HCT116 (cell line): Measurements from ENCODE around the gene SNX20. TPM values are rescaled to one million over a fixed set of nuclear protein-coding genes. Genes with fewer than 3 reads are reported as not detected.

Source experiments
- ATAC-seq: fragments of 200-7000 bp; cut with Tn5 transposase; 2 replicates; pipeline ENCODE4 v1.9.1; 2020; ENCODE audit warnings: mild to moderate bottlenecking, moderate library complexity
- BruUV-seq: library from RNA; stranded (reverse); fragments of 400-500 nt; replicated peaks from 2 replicates; lab custom pipeline; 2021; lab: Mats Ljungman, UMichigan
- CTCF ChIA-PET: fragments of 300-600 bp; sonication (Branson Sonifier 250); formaldehyde crosslinking; loops from one replicate; lab custom pipeline; 2021; ENCODE audit warnings: antibody characterized with exemption; lab: Charles Lee
- POLR2A ChIA-PET: fragments of 300-600, 350-600 bp; sonication (Branson Sonifier 250); formaldehyde crosslinking; loops from one replicate; lab custom pipeline; 2021; ENCODE audit warnings: antibody characterized with exemption; lab: Charles Lee
- RAD21 ChIA-PET, 2 experiments: fragments of 300-600 bp; sonication (Branson Sonifier 250); formaldehyde crosslinking; loops; one replicate each; lab custom pipeline; 2023; ENCODE audit warnings: low total read pairs in 2 of 2; ENCODE audit not compliant: uncharacterized antibody in 2 of 2, unreplicated experiment in 2 of 2, low non-redundant PET in 1 of 2; lab: Charles Lee
- DNase-seq: peaks from one replicate; pipeline ENCODE4 v3.0.0-alpha.2; 2010; ENCODE audit warnings: low read depth, low spot score
- H2AFZ ChIP-seq: fragments of 200-600 bp; shearing (Covaris generic), sonication (generic); 2 replicates; pipeline ENCODE4 v1.6.1; 2017; ENCODE audit warnings: low read depth, mixed run types, mixed read lengths, antibody characterized with exemption, low read length; ENCODE audit not compliant: poor library complexity, severe bottlenecking
- H3K27ac ChIP-seq: 2 replicates; pipeline ENCODE4 v1.5.1; 2012; ENCODE audit warnings: low read depth, low read length
- H3K27me3 ChIP-seq: fragments of 200-600 bp; sonication (generic); 2 replicates; pipeline ENCODE4 v1.6.1; 2016; ENCODE audit warnings: mixed run types, low read length, mixed read lengths; ENCODE audit not compliant: insufficient read depth
- H3K36me3 ChIP-seq, 2 experiments: fragments of 200-500 bp in 1 of 2; fragments of 200-600 bp in 1 of 2; sonication (Bioruptor generic) in 1 of 2; sonication (generic) in 1 of 2; 2 replicates each; pipeline versions ENCODE4 v1.5.1 to v1.6.1; 2014 to 2016; ENCODE audit warnings: low read length in 2 of 2, inconsistent platforms in 1 of 2, mixed read lengths in 1 of 2, mixed run types in 1 of 2; ENCODE audit not compliant: insufficient read depth in 2 of 2, control insufficient read depth in 1 of 2
- H3K4me1 ChIP-seq, 2 experiments: fragments of 200-600 bp in 1 of 2; sonication (generic) in 1 of 2; 2 replicates each; pipeline versions ENCODE4 v1.5.1 to v1.6.1; 2012 to 2017; ENCODE audit warnings: low read length in 2 of 2, inconsistent platforms in 1 of 2, mild to moderate bottlenecking in 1 of 2, mixed read lengths in 1 of 2, mixed run types in 1 of 2, moderate library complexity in 1 of 2; ENCODE audit not compliant: insufficient read depth in 2 of 2, control insufficient read depth in 1 of 2
- H3K4me2 ChIP-seq: fragments of 200-600 bp; sonication (generic); 2 replicates; pipeline ENCODE4 v1.6.1; 2017; ENCODE audit warnings: mixed run types, low read length, mixed read lengths
- H3K4me3 ChIP-seq, 2 experiments: fragments of 200-600 bp in 1 of 2; sonication (generic) in 1 of 2; replicated peaks in 1 of 2; 2 replicates each; pipeline ENCODE4 v1.5.1; 2011 to 2016; ENCODE audit warnings: low read length in 2 of 2, control low read depth in 1 of 2, low read depth in 1 of 2, mild to moderate bottlenecking in 1 of 2, mixed read lengths in 1 of 2, mixed run types in 1 of 2
- H3K79me2 ChIP-seq: fragments of 200-600 bp; sonication (generic); 2 replicates; pipeline ENCODE4 v1.6.1; 2017; ENCODE audit warnings: mild to moderate bottlenecking, mixed run types, low read length, moderate library complexity, mixed read lengths; ENCODE audit not compliant: insufficient read depth
- H3K9ac ChIP-seq: fragments of 200-600 bp; sonication (generic); 2 replicates; pipeline ENCODE4 v1.6.1; 2016; ENCODE audit warnings: low read length, mixed read lengths
- H3K9me2 ChIP-seq: fragments of 200-600 bp; sonication (generic), shearing (Covaris generic); 2 replicates; pipeline ENCODE4 v1.6.1; 2017; ENCODE audit warnings: mixed run types, mild to moderate bottlenecking, moderate library complexity; ENCODE audit not compliant: insufficient read depth
- H3K9me3 ChIP-seq, 2 experiments: fragments of 200-500 bp in 1 of 2; fragments of 200-600 bp in 1 of 2; sonication (Bioruptor generic) in 1 of 2; sonication (generic) in 1 of 2; 2 replicates each; pipeline ENCODE4 v1.6.1; 2014 to 2017; ENCODE audit warnings: low read length in 2 of 2, mixed read lengths in 2 of 2, inconsistent platforms in 1 of 2, low read depth in 1 of 2, mild to moderate bottlenecking in 1 of 2, mixed run types in 1 of 2, moderate library complexity in 1 of 2; ENCODE audit not compliant: control insufficient read depth in 1 of 2, insufficient read depth in 1 of 2
- H4K20me1 ChIP-seq: fragments of 200-600 bp; sonication (generic), shearing (Covaris generic); 2 replicates; pipeline ENCODE4 v1.6.1; 2017; ENCODE audit warnings: mixed run types, mild to moderate bottlenecking, moderate library complexity; ENCODE audit not compliant: insufficient read depth
- CBX3 ChIP-seq: IDR thresholded peaks from 2 replicates; pipeline ENCODE4 v1.6.1; 2012; ENCODE audit warnings: low read depth
- CEBPB ChIP-seq: IDR thresholded peaks from 2 replicates; pipeline ENCODE4 v1.6.1; 2012; ENCODE audit warnings: low read depth
- EGR1 ChIP-seq: IDR thresholded peaks from 2 replicates; pipeline ENCODE4 v1.6.1; 2012; ENCODE audit warnings: low read depth
- ELF1 ChIP-seq: IDR thresholded peaks from 2 replicates; pipeline ENCODE4 v1.6.1; 2012; ENCODE audit warnings: low read depth, borderline replicate concordance
- EZH2 ChIP-seq: fragments of 200-600 bp; sonication (generic); IDR thresholded peaks from 2 replicates; pipeline ENCODE4 v1.6.1; 2017; ENCODE audit warnings: antibody characterized with exemption, mixed run types
- EZH2phosphoT487 ChIP-seq: fragments of 200-600 bp; IDR thresholded peaks from 2 replicates; pipeline ENCODE4 v1.6.1; 2018; ENCODE audit warnings: antibody characterized with exemption, borderline replicate concordance
- JUND ChIP-seq: IDR thresholded peaks from 2 replicates; pipeline ENCODE4 v1.6.1; 2012
- POLR2AphosphoS5 ChIP-seq: IDR thresholded peaks from 2 replicates; pipeline ENCODE4 v1.6.1; 2011; ENCODE audit warnings: mild to moderate bottlenecking, low read depth, low read length, moderate library complexity
- RAD21 ChIP-seq: IDR thresholded peaks from 2 replicates; pipeline ENCODE4 v1.6.1; 2012; ENCODE audit warnings: low read depth, mild to moderate bottlenecking
- SIN3A ChIP-seq: IDR thresholded peaks from 2 replicates; pipeline ENCODE4 v1.6.1; 2012; ENCODE audit warnings: low read depth
- SP1 ChIP-seq: IDR thresholded peaks from 2 replicates; pipeline ENCODE4 v1.6.1; 2012; ENCODE audit warnings: low read depth
- SRF ChIP-seq: IDR thresholded peaks from 2 replicates; pipeline ENCODE4 v1.6.1; 2012; ENCODE audit warnings: low read depth
- TCF7L2 ChIP-seq: IDR thresholded peaks from 2 replicates; pipeline ENCODE4 v1.7.0; 2011; ENCODE audit warnings: borderline replicate concordance, inconsistent platforms; ENCODE audit not compliant: insufficient read depth, insufficient read length; ENCODE audit errors: extremely low read depth
- YY1 ChIP-seq: IDR thresholded peaks from 2 replicates; pipeline ENCODE4 v1.6.1; 2011; ENCODE audit warnings: low read length, low read depth, moderate library complexity, mild to moderate bottlenecking; ENCODE audit not compliant: insufficient replicate concordance; ENCODE audit errors: extremely low read depth
- ZFX ChIP-seq: fragments of 450-650 bp; IDR thresholded peaks from 2 replicates; pipeline ENCODE4 v1.6.1; 2017
- intact Hi-C: fragments of 100-400 bp; cut with micrococcal nuclease; formaldehyde crosslinking; loops from 2 replicates; pipeline ENCODE4 v1.10.0; 2022
- total RNA-seq: library from RNA; stranded (reverse); gene quantifications from one replicate; pipeline ENCODE4 v1.2.1, GENCODE V29; 2021; ENCODE audit not compliant: unreplicated experiment
- TF ChIP-seq, protein P1 (sequence below): IDR thresholded peaks from 2 replicates; pipeline ENCODE4 v1.6.1; 2012; ENCODE audit warnings: low read depth
- TF ChIP-seq, protein P2 (sequence below): IDR thresholded peaks from 2 replicates; pipeline ENCODE4 v1.6.1; 2011; ENCODE audit warnings: mild to moderate bottlenecking, low read length, moderate library complexity; ENCODE audit not compliant: insufficient replicate concordance; ENCODE audit errors: extremely low read depth
- TF ChIP-seq, protein P3 (sequence below): IDR thresholded peaks from 2 replicates; pipeline ENCODE4 v1.6.1; 2012
- TF ChIP-seq, protein P4 (sequence below), 3 experiments: fragments of 200-600 bp in 1 of 3; sonication (generic) in 1 of 3; IDR thresholded peaks in 2 of 3; conservative IDR thresholded peaks in 1 of 3; 2 replicates each; pipeline ENCODE4 v1.5.1; 2012 to 2017; ENCODE audit warnings: low read depth in 2 of 3, low read length in 2 of 3, antibody characterized with exemption in 1 of 3, borderline replicate concordance in 1 of 3, control low read depth in 1 of 3, mild to moderate bottlenecking in 1 of 3, mixed read lengths in 1 of 3, mixed run types in 1 of 3, moderate library complexity in 1 of 3; ENCODE audit not compliant: insufficient read depth in 1 of 3

The SNX20 gene
- total RNA-seq, 1 experiment from 2014 or later = 0.07 TPM

DNA sequence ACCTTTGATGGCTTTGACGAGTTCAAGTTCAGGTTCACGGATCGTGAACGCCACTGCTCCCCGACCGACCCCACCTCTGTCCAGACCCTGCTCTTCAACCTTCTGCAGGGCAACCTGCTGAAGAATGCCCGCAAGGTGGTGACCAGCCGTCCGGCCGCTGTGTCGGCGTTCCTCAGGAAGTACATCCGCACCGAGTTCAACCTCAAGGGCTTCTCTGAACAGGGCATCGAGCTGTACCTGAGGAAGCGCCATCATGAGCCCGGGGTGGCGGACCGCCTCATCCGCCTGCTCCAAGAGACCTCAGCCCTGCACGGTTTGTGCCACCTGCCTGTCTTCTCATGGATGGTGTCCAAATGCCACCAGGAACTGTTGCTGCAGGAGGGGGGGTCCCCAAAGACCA, 29.9 kb upstream of the SNX20 start:
- ATAC-seq = no peak
- RAD21 ChIA-PET = no interaction called here
- POLR2A ChIA-PET = no interaction called here
- DNase-seq = no peak
- Histone ChIP-seq H3K9me2 (no peaks in the 10 kb centered on the region), H4K20me1 (no peaks in the 10 kb centered on the region), H2AFZ (no peak overlapping the region), H3K79me2 (no peaks in the 10 kb centered on the region), H3K9me3 (no peaks in the 10 kb centered on the region), H3K4me1 (no peaks in the 10 kb centered on the region), H3K4me2 (no peak overlapping the region), H3K9ac (no peak overlapping the region), H3K36me3 (no peaks in the 10 kb centered on the region), H3K27ac (no peak overlapping the region), H3K27me3 (no peaks in the 10 kb centered on the region), H3K4me3 (no peak overlapping the region)
- CTCF ChIA-PET = no interaction called here
- no TSS peak for BruUV-seq
- TF ChIP-seq EGR1 = no peak
- no peak for TF ChIP-seq EZH2phosphoT487
- TF ChIP-seq, protein P1, sequence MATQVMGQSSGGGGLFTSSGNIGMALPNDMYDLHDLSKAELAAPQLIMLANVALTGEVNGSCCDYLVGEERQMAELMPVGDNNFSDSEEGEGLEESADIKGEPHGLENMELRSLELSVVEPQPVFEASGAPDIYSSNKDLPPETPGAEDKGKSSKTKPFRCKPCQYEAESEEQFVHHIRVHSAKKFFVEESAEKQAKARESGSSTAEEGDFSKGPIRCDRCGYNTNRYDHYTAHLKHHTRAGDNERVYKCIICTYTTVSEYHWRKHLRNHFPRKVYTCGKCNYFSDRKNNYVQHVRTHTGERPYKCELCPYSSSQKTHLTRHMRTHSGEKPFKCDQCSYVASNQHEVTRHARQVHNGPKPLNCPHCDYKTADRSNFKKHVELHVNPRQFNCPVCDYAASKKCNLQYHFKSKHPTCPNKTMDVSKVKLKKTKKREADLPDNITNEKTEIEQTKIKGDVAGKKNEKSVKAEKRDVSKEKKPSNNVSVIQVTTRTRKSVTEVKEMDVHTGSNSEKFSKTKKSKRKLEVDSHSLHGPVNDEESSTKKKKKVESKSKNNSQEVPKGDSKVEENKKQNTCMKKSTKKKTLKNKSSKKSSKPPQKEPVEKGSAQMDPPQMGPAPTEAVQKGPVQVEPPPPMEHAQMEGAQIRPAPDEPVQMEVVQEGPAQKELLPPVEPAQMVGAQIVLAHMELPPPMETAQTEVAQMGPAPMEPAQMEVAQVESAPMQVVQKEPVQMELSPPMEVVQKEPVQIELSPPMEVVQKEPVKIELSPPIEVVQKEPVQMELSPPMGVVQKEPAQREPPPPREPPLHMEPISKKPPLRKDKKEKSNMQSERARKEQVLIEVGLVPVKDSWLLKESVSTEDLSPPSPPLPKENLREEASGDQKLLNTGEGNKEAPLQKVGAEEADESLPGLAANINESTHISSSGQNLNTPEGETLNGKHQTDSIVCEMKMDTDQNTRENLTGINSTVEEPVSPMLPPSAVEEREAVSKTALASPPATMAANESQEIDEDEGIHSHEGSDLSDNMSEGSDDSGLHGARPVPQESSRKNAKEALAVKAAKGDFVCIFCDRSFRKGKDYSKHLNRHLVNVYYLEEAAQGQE = no peak
- no peak for TF ChIP-seq YY1
- TF ChIP-seq SRF = no peak
- TF ChIP-seq SIN3A = no peak
- no peak for TF ChIP-seq ELF1
- TF ChIP-seq POLR2AphosphoS5 = no peak
- TF ChIP-seq RAD21 = no peak
- TF ChIP-seq, protein P2, sequence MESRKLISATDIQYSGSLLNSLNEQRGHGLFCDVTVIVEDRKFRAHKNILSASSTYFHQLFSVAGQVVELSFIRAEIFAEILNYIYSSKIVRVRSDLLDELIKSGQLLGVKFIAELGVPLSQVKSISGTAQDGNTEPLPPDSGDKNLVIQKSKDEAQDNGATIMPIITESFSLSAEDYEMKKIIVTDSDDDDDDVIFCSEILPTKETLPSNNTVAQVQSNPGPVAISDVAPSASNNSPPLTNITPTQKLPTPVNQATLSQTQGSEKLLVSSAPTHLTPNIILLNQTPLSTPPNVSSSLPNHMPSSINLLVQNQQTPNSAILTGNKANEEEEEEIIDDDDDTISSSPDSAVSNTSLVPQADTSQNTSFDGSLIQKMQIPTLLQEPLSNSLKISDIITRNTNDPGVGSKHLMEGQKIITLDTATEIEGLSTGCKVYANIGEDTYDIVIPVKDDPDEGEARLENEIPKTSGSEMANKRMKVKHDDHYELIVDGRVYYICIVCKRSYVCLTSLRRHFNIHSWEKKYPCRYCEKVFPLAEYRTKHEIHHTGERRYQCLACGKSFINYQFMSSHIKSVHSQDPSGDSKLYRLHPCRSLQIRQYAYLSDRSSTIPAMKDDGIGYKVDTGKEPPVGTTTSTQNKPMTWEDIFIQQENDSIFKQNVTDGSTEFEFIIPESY = no peak
- no peak for TF ChIP-seq JUND
- no peak for TF ChIP-seq CEBPB
- TF ChIP-seq, protein P3, sequence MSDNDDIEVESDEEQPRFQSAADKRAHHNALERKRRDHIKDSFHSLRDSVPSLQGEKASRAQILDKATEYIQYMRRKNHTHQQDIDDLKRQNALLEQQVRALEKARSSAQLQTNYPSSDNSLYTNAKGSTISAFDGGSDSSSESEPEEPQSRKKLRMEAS = no peak
- TF ChIP-seq, protein P4, sequence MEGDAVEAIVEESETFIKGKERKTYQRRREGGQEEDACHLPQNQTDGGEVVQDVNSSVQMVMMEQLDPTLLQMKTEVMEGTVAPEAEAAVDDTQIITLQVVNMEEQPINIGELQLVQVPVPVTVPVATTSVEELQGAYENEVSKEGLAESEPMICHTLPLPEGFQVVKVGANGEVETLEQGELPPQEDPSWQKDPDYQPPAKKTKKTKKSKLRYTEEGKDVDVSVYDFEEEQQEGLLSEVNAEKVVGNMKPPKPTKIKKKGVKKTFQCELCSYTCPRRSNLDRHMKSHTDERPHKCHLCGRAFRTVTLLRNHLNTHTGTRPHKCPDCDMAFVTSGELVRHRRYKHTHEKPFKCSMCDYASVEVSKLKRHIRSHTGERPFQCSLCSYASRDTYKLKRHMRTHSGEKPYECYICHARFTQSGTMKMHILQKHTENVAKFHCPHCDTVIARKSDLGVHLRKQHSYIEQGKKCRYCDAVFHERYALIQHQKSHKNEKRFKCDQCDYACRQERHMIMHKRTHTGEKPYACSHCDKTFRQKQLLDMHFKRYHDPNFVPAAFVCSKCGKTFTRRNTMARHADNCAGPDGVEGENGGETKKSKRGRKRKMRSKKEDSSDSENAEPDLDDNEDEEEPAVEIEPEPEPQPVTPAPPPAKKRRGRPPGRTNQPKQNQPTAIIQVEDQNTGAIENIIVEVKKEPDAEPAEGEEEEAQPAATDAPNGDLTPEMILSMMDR (IDR thresholded peaks at IDR 0.05 in 2 of 3, conservative IDR thresholded peaks at IDR 0.05 in 1 of 3; ENCODE audit: borderline replicate concordance in 1 of 3, insufficient read depth in 1 of 3, low read depth in 2 of 3, low read length in 2 of 3) = no peak
- TF ChIP-seq SP1 = no peak
- no peak for TF ChIP-seq TCF7L2
- no peak for TF ChIP-seq EZH2
- TF ChIP-seq ZFX = no peak
- TF ChIP-seq CBX3 = no peak
- intact Hi-C loops = no loop called here
